CD4-positive, alpha-beta T cell (primary cell): ENCODE results near the gene RSPH9. TPM values are rescaled to one million over a fixed set of nuclear protein-coding genes. Genes with fewer than 3 reads are reported as not detected.
"Not testable (repeated sequence)": the region's sequence is repeated elsewhere in the genome, so short reads cannot be mapped to it uniquely, and the experiment has no call there.

Experiments
- ATAC-seq: fragments of 200-7000 bp; cut with Tn5 transposase; one replicate; pipeline ENCODE4 v1.10.0; 2022; ENCODE audit warnings: mild to moderate bottlenecking; ENCODE audit not compliant: poor library complexity
- CTCF ChIA-PET: fragments of 350-600 bp; sonication (Branson Sonifier 250); formaldehyde crosslinking; loops from one replicate; lab custom pipeline; 2021; ENCODE audit warnings: antibody characterized with exemption, inconsistent platforms; lab: Charles Lee
- POLR2A ChIA-PET: fragments of 350-600 bp; sonication (Branson Sonifier 250); formaldehyde crosslinking; loops from one replicate; lab custom pipeline; 2021; ENCODE audit warnings: antibody characterized with exemption, inconsistent platforms; lab: Charles Lee
- DNase-seq, 14 experiments: peaks; one replicate each; pipeline ENCODE4 v3.0.0-alpha.2; 2013 to 2020; ENCODE audit warnings: mixed read lengths in 2 of 14
- H3K27ac ChIP-seq, 2 donors: one replicate each; pipeline versions ENCODE4 v1.5.1 to v1.7.0; 2013; ENCODE audit warnings: low read length in 2 of 2, low read depth in 1 of 2, mild to moderate bottlenecking in 1 of 2
- H3K27me3 ChIP-seq, 2 experiments: 1 replicate in 1 of 2; 2 replicates in 1 of 2; pipeline versions ENCODE4 v1.6.1 to v1.7.0; 2013; ENCODE audit warnings: low read length in 2 of 2, control low read depth in 1 of 2, mild to moderate bottlenecking in 1 of 2, moderate library complexity in 1 of 2; ENCODE audit not compliant: insufficient read depth in 2 of 2, control insufficient read depth in 1 of 2
- H3K36me3 ChIP-seq: one replicate; pipeline ENCODE4 v1.6.1; 2013; ENCODE audit warnings: low read length, control low read depth; ENCODE audit not compliant: insufficient read depth
- H3K4me1 ChIP-seq: one replicate; pipeline ENCODE4 v1.6.1; 2013; ENCODE audit warnings: low read length, control low read depth; ENCODE audit not compliant: insufficient read depth
- H3K4me3 ChIP-seq: one replicate; pipeline ENCODE4 v1.5.1; 2013; ENCODE audit warnings: mild to moderate bottlenecking, low read length, moderate library complexity
- H3K9me3 ChIP-seq, 2 experiments: 1 replicate in 1 of 2; 2 replicates in 1 of 2; pipeline versions ENCODE4 v1.6.1 to v1.7.0; 2013; ENCODE audit warnings: low read length in 2 of 2, mild to moderate bottlenecking in 2 of 2, control low read depth in 1 of 2, moderate library complexity in 1 of 2; ENCODE audit not compliant: control insufficient read depth in 1 of 2, insufficient read depth in 1 of 2
- H3K27ac Mint-ChIP-seq: one replicate; pipeline ENCODE4 v1.8.0; 2020; ENCODE audit warnings: mixed read lengths
- H3K27me3 Mint-ChIP-seq: one replicate; pipeline ENCODE4 v1.8.0; 2021; ENCODE audit warnings: mixed read lengths
- H3K36me3 Mint-ChIP-seq: one replicate; pipeline ENCODE4 v1.8.0; 2021; ENCODE audit warnings: low read depth, mixed read lengths
- H3K4me1 Mint-ChIP-seq: one replicate; pipeline ENCODE4 v1.8.0; 2021; ENCODE audit warnings: low read depth, mixed read lengths
- H3K4me3 Mint-ChIP-seq: one replicate; pipeline ENCODE4 v1.8.0; 2020; ENCODE audit warnings: mild to moderate bottlenecking, mixed read lengths
- H3K9me3 Mint-ChIP-seq: one replicate; pipeline ENCODE4 v1.8.0; 2020; ENCODE audit warnings: mixed read lengths
- intact Hi-C, 2 experiments: fragments of 100-400 bp; cut with DNase I in 1 of 2; cut with micrococcal nuclease in 1 of 2; formaldehyde crosslinking; loops; one replicate each; pipeline versions ENCODE4 v1.15.1 to v1.9.0; 2023 to 2025; cut with DNase I, micrococcal nuclease
- total RNA-seq, 174 experiments: library from RNA in 2 of 174; stranded (reverse) in 2 of 174; gene quantifications; one replicate each; pipeline ENCODE4 v1.2.3 and lab custom pipeline; 2021 to 2026
- TF ChIP-seq, protein P1 (sequence below): fragments of 200-600 bp; IDR thresholded peaks from one replicate; pipeline ENCODE4 v1.8.0; 2022; ENCODE audit warnings: antibody characterized with exemption, mild to moderate bottlenecking

RSPH9 gene
- total RNA-seq, 2 experiments from 2014 or later, result not detected

DNA sequence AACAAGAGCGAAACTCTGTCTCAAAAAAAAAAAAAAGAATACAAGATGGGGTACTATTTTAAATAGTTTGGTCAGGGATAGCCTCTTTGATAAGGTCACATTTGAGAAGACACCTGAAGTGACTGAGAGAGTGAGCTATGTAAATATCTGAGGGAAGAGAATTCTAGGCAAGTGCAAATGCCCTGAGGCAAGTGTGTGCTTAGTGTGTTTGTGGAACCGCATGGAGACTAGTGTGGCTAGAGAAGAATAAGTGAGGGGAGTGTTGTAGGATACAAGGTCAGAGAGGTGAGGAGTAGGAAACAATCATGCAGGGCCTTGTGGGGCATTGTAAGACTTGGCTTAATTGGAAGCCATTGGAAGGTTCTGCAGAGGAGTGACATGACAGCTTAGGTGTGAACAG is 3.4 kb downstream of the RSPH9 start:
- Mint-ChIP-seq H3K27ac (no peak overlapping the region), H3K9me3 (no peaks in the 10 kb centered on the region), H3K27me3 (no peaks in the 10 kb centered on the region), H3K4me1 (peaks cover 18% of the 10 kb centered on the region), H3K36me3 (no peaks in the 10 kb centered on the region), H3K4me3 (no peak overlapping the region)
- ATAC-seq (no peak), DNase-seq (no peak)
- POLR2A ChIA-PET, result no interaction called here
- peaks cover 11% of the 10 kb centered on the region for H3K4me1 ChIP-seq
- TF ChIP-seq, protein P1, sequence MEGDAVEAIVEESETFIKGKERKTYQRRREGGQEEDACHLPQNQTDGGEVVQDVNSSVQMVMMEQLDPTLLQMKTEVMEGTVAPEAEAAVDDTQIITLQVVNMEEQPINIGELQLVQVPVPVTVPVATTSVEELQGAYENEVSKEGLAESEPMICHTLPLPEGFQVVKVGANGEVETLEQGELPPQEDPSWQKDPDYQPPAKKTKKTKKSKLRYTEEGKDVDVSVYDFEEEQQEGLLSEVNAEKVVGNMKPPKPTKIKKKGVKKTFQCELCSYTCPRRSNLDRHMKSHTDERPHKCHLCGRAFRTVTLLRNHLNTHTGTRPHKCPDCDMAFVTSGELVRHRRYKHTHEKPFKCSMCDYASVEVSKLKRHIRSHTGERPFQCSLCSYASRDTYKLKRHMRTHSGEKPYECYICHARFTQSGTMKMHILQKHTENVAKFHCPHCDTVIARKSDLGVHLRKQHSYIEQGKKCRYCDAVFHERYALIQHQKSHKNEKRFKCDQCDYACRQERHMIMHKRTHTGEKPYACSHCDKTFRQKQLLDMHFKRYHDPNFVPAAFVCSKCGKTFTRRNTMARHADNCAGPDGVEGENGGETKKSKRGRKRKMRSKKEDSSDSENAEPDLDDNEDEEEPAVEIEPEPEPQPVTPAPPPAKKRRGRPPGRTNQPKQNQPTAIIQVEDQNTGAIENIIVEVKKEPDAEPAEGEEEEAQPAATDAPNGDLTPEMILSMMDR, result no peak
- intact Hi-C loops, result no loop called here
- no peaks in the 10 kb centered on the region for H3K9me3 ChIP-seq
- H3K4me3 ChIP-seq, result no peak overlapping the region
- H3K36me3 ChIP-seq, result no peaks in the 10 kb centered on the region
- H3K27me3 ChIP-seq, result no peaks in the 10 kb centered on the region
- no peak overlapping the region for H3K27ac ChIP-seq
- CTCF ChIA-PET, result interaction anchor here (2.1 kb wide), 1 partner anchor 19 kb away, joined by 6 read pairs; no protein-coding TSS in a partner anchor

DNA sequence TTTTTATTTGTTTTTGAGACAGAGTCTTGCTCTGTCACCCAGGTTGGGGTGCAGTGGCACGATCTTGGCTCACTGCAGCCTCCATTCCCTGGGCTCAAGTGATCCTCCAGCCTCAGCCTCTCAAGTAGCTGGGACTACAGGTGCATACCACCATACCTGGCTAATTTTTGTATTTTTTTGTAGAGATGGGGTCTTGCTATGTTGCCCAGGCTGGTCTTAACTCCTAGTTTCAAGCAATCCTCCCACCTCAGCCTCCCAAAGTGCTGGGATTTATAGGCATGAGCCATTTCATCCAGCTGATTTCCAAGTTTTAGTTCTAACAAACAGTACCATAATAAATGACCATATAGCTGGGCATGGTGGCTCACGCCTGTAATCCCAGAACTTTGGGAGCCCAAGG is 8.0 kb downstream of the RSPH9 start:
- H3K9me3 ChIP-seq, DNase-seq, H3K4me1 ChIP-seq, H3K4me1 Mint-ChIP-seq, H3K27me3 Mint-ChIP-seq, H3K27ac ChIP-seq, CTCF ChIA-PET, H3K4me3 ChIP-seq, POLR2A ChIA-PET, H3K27ac Mint-ChIP-seq, H3K9me3 Mint-ChIP-seq, H3K36me3 Mint-ChIP-seq, ATAC-seq, H3K36me3 ChIP-seq, H3K4me3 Mint-ChIP-seq, intact Hi-C loops, H3K27me3 ChIP-seq: not testable (repeated sequence)

DNA sequence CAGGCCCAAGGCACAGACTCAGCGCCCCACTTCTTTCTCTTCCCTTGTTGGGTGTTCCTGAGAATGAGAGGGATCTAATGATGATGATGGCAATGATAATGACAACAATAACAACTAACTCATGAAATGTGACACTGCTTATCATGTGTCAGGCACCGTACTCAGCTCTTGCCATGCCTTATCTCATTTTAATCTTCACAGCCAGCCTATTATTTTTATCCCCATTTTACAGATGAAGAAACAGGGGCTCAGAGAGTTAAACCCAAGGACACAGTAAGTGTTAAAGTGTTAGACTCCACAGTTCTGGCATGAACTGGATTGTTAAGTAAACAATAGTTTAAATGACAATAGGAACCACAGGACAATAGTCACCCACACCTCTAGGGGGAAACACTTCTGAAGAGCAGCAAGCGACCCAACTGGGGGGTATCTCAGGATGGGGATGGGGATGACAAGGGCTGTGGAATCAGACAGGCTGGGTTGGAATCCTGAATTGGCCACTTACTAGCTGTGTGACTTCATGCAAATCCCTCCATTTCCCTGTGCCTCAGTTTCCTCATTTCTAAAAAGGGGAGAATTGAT is 12.5 kb downstream of the RSPH9 start:
- no peaks in the 10 kb centered on the region for H3K9me3 ChIP-seq
- H3K4me1 ChIP-seq, result no peaks in the 10 kb centered on the region
- H3K27ac Mint-ChIP-seq, result no peak overlapping the region
- H3K9me3 Mint-ChIP-seq, result no peaks in the 10 kb centered on the region
- H3K36me3 Mint-ChIP-seq, result no peaks in the 10 kb centered on the region
- DNase-seq, result no peak
- ChIA-PET CTCF (no interaction called here), POLR2A (no interaction called here)
- H3K27me3 Mint-ChIP-seq, result no peaks in the 10 kb centered on the region
- no peak overlapping the region for H3K4me3 ChIP-seq
- no peaks in the 10 kb centered on the region for H3K36me3 ChIP-seq
- TF ChIP-seq, protein P1, result no peak
- no peaks in the 10 kb centered on the region for H3K4me1 Mint-ChIP-seq
- H3K4me3 Mint-ChIP-seq, result no peak overlapping the region
- no peaks in the 10 kb centered on the region for H3K27me3 ChIP-seq
- H3K27ac ChIP-seq, result no peak overlapping the region
- intact Hi-C loops, result no loop called here
- no peak for ATAC-seq

DNA sequence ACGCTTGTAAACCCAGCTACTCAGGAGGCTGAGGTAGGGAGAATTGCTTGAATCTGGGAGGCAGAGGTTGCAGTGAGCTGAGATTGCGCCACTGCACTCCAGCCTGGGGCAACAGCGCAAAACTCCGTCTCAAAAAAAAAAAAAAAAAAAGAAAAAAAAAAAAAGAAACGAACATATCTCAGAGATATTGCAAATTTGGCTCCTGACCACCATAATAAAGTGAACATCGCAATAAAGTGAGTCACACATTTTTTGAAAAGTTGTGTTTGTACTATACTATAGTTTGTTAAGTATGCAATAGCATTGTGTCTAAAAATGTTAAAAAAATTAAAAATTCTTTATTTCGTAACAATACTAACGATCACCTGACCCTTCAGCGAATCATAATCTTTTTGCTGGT is 13.3 kb downstream of the RSPH9 start:
- H3K27ac ChIP-seq, result no peak overlapping the region
- no peak overlapping the region for H3K27ac Mint-ChIP-seq
- POLR2A ChIA-PET, result no interaction called here
- no peaks in the 10 kb centered on the region for H3K36me3 Mint-ChIP-seq
- H3K36me3 ChIP-seq, result no peaks in the 10 kb centered on the region
- ATAC-seq (no peak), DNase-seq (no peak)
- no peaks in the 10 kb centered on the region for H3K4me1 Mint-ChIP-seq
- no peaks in the 10 kb centered on the region for H3K9me3 ChIP-seq
- H3K27me3 Mint-ChIP-seq, result no peaks in the 10 kb centered on the region
- intact Hi-C loops, result no loop called here
- no peaks in the 10 kb centered on the region for H3K9me3 Mint-ChIP-seq
- H3K27me3 ChIP-seq, result no peaks in the 10 kb centered on the region
- no peaks in the 10 kb centered on the region for H3K4me1 ChIP-seq
- no peak overlapping the region for H3K4me3 Mint-ChIP-seq
- TF ChIP-seq, protein P1, result no peak
- CTCF ChIA-PET, result no interaction called here
- no peak overlapping the region for H3K4me3 ChIP-seq

DNA sequence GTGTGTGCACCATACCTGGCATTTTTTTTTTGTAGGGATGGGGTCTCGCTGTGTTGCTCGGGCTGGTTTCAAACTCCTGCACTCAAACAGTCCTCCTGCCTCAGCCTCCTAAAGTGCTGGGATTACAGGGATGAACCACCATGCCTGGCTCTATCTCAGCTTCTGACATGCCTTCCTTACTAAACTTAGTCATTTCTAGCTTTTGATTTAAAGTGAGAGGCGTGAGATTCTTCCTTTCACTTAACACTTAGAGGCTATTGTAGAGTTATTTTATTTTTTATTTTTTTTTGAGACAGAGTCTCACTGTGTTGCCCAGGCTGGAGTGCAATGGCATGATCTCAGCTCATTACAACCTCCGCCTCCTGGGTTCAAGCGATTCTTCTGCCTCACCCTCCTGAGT is 18.1 kb downstream of the RSPH9 start:
- H3K36me3 ChIP-seq, H3K4me3 ChIP-seq, H3K27me3 ChIP-seq, POLR2A ChIA-PET, H3K27ac Mint-ChIP-seq, H3K27ac ChIP-seq, H3K36me3 Mint-ChIP-seq, H3K4me3 Mint-ChIP-seq, ATAC-seq, H3K27me3 Mint-ChIP-seq, H3K9me3 Mint-ChIP-seq, DNase-seq, H3K9me3 ChIP-seq: not testable (repeated sequence)
- H3K4me1 Mint-ChIP-seq, result peaks cover 11% of the 10 kb centered on the region
- intact Hi-C loops, result loop anchor here in 1 of 2 experiments (10.0 kb wide), 1 partner anchor 102 kb away; no protein-coding TSS in a partner anchor
- peaks cover 11% of the 10 kb centered on the region for H3K4me1 ChIP-seq
- CTCF ChIA-PET, result interaction anchor here (1.0 kb wide), 1 partner anchor 33 kb away, joined by 4 read pairs; no protein-coding TSS in a partner anchor
